Panc1 (cell line): ENCODE measurements around the gene FAM50B.

ENCODE experiments used
- POLR2AphosphoS5 ChIP-seq: IDR thresholded peaks from 2 replicates; pipeline ENCODE4 v1.6.1; 2012; ENCODE audit warnings: mild to moderate bottlenecking, low read depth, low read length, moderate library complexity
- TF ChIP-seq, protein P1 (sequence below): fragments of 450-650 bp; IDR thresholded peaks from 2 replicates; pipeline ENCODE4 v1.5.1; 2017; ENCODE audit warnings: mild to moderate bottlenecking

DNA sequence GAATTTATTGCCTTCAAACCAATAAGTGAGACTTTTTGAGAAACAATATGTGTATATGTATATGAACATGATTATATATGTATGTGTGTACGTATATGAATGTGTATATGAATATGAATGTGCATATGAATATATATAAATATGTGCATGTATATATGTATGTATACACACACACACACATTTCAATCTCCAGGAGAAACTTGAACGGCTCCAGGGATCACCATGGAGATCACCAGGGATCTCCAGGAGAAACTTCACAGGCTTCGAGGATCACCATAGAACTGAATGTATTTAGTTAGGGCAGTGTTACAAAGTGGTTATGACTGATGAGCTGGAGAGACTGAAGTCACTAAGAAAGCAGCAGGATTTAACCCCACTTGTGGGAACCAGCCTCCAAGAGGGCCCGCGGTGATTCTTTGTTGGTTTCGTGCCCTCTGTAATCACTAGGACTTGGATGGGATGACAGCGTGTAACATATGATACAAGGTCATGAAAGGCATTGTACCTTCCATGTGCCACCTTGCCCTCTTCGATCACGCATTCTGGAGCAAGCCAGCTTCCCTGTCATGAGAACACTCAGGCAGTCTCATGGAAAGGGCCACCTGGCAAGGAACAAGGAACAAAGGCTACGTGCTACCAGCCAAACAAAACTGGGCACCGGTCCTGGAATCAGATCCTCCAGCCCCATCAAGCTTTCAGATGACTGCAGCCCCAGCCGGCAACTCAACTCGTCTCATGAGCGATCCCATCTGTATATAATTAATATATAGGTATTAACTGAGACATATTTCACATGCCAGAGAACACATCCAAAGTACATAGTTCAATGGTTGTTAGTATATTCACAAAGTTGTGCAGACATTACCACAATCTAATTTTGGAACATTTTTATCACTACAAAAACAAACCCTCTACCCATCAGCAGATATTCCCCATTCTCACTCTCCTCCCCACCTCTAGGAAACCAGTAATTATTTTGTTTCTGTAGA, 8.6 kb downstream of the FAM50B start:
- TF ChIP-seq, protein P1, sequence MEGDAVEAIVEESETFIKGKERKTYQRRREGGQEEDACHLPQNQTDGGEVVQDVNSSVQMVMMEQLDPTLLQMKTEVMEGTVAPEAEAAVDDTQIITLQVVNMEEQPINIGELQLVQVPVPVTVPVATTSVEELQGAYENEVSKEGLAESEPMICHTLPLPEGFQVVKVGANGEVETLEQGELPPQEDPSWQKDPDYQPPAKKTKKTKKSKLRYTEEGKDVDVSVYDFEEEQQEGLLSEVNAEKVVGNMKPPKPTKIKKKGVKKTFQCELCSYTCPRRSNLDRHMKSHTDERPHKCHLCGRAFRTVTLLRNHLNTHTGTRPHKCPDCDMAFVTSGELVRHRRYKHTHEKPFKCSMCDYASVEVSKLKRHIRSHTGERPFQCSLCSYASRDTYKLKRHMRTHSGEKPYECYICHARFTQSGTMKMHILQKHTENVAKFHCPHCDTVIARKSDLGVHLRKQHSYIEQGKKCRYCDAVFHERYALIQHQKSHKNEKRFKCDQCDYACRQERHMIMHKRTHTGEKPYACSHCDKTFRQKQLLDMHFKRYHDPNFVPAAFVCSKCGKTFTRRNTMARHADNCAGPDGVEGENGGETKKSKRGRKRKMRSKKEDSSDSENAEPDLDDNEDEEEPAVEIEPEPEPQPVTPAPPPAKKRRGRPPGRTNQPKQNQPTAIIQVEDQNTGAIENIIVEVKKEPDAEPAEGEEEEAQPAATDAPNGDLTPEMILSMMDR = no peak
- no peak for TF ChIP-seq POLR2AphosphoS5
